ENCODE data around the gene KCNMA1. TPM values are rescaled to one million over a fixed set of nuclear protein-coding genes. Genes with fewer than 3 reads are reported as not detected.

Gene KCNMA1
- total RNA-seq, 1 experiment from 2014 or later: 20.7 TPM

DNA sequence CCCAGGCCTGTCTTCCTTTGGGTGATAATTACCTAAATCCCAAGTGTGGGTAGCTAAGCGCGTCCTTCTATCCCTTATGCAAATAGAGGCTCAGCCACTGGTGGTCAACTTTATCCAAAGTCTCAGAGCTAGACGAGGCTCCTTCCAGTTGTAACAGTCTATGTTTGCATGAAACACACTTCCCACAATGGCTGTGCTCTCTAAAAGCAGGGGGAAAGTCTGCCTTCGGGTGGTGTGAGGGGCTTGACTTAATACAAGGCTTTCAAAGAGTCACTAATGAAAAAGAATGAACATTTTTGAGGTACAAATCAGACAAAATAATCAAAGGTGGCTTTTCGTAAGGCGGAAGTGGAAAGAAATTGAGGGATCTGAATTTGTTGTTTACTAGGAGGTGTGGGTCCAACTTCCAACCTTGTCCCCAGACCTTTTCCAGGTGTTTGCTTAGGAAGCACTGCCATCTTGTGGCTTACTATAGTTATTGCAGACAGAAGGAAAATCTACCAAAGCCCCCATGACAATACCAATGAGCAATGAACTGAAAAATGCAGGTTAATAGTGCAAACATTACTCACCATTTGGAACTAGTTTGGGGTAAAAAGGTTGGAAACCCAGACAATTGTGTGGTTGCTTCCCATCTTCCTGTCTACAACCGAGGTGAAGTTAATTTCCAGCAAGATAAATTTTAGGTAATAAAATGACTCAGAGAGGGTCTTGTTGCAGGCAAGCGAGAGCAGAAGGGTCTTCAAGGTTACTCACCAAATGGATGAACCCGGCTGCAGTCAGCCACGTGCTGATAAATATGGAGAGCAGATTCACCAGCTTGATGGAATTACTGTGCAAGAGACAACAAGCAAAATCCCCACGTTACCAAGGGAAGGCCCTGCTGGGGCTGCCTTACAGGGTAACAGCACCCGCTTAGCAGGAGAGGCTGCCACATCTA, 525.7 kb downstream of the KCNMA1 start:
- H3K27me3 ChIP-seq (replicated peaks; ENCODE audit: control insufficient read depth, insufficient read depth, low read length): no peaks in the 10 kb centered on the region
- no peak overlapping the region for H3K4me3 ChIP-seq (ENCODE audit: low read depth, low read length)
- ChIA-PET POLR2A (no interaction called here), CTCF (interaction anchor here (0.5 kb wide), 1 partner anchor 809 kb away, joined by 8 read pairs; no protein-coding TSS in a partner anchor)
- no peaks in the 10 kb centered on the region for H3K36me3 Mint-ChIP-seq (ENCODE audit: insufficient read depth, unreplicated experiment)
- no peak overlapping the region for H3K27ac Mint-ChIP-seq (ENCODE audit: unreplicated experiment)
- no peaks in the 10 kb centered on the region for H3K27me3 Mint-ChIP-seq (ENCODE audit: insufficient read depth, unreplicated experiment)
- no peak overlapping the region for H3K4me3 Mint-ChIP-seq (ENCODE audit: unreplicated experiment)
- H3K9me3 ChIP-seq: no peaks in the 10 kb centered on the region
- no peaks in the 10 kb centered on the region for H3K9me3 Mint-ChIP-seq (ENCODE audit: unreplicated experiment)
- intact Hi-C loops (cut with micrococcal nuclease; ENCODE audit: unreplicated experiment): loop anchor here (1.0 to 5.0 kb wide), 5 partner anchors 29 to 560 kb away; no protein-coding TSS in a partner anchor
- peak in 1 of 2 experiments; percentile 66 for DNase-seq
- no TSS peak for BruUV-seq (replicated peaks)
- H3K4me1 ChIP-seq: peaks cover 6% of the 10 kb centered on the region
- H3K4me1 Mint-ChIP-seq (ENCODE audit: low read depth, unreplicated experiment): no peaks in the 10 kb centered on the region
- no peaks in the 10 kb centered on the region for H3K36me3 ChIP-seq (ENCODE audit: control insufficient read depth, insufficient read depth, low read length)
- TF ChIP-seq, protein P1, sequence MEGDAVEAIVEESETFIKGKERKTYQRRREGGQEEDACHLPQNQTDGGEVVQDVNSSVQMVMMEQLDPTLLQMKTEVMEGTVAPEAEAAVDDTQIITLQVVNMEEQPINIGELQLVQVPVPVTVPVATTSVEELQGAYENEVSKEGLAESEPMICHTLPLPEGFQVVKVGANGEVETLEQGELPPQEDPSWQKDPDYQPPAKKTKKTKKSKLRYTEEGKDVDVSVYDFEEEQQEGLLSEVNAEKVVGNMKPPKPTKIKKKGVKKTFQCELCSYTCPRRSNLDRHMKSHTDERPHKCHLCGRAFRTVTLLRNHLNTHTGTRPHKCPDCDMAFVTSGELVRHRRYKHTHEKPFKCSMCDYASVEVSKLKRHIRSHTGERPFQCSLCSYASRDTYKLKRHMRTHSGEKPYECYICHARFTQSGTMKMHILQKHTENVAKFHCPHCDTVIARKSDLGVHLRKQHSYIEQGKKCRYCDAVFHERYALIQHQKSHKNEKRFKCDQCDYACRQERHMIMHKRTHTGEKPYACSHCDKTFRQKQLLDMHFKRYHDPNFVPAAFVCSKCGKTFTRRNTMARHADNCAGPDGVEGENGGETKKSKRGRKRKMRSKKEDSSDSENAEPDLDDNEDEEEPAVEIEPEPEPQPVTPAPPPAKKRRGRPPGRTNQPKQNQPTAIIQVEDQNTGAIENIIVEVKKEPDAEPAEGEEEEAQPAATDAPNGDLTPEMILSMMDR (IDR thresholded peaks at IDR 0.05; ENCODE audit: insufficient read depth in 1 of 2, low read depth in 1 of 2, low read length in 1 of 2, severe bottlenecking in 1 of 2, unreplicated experiment in 1 of 2): peak; percentile 72 to 89

DNA sequence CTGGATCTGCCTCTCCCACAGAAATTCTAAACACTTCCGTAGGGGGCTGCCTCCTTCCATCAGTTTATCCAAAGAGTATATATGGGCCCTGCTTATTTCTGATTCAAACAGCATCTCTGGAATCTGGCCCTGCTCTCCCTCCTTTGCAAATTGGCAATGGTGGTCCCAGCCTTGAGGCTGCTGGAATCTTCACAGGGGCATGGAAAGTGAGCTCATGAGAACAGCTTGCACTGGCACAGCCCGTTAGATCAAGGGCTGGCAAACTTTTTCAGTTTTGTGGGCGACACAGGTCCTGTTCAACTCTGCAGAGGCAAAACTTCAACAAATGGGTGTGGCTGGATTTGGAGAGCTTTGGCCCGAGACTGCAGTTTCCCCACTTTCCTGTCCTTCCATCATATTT, 526.9 kb downstream of the KCNMA1 start:
- DNase-seq: no peak
- Histone ChIP-seq H3K4me1 (peaks cover 6% of the 10 kb centered on the region), H3K36me3 (ENCODE audit: control insufficient read depth, insufficient read depth, low read length) (no peaks in the 10 kb centered on the region), H3K9me3 (no peaks in the 10 kb centered on the region), H3K27me3 (replicated peaks; ENCODE audit: control insufficient read depth, insufficient read depth, low read length) (no peaks in the 10 kb centered on the region), H3K4me3 (ENCODE audit: low read depth, low read length) (no peak overlapping the region)
- Mint-ChIP-seq H3K4me3 (ENCODE audit: unreplicated experiment) (no peak overlapping the region), H3K27ac (ENCODE audit: unreplicated experiment) (no peak overlapping the region), H3K36me3 (ENCODE audit: insufficient read depth, unreplicated experiment) (peaks cover 5% of the 10 kb centered on the region), H3K9me3 (ENCODE audit: unreplicated experiment) (no peaks in the 10 kb centered on the region), H3K27me3 (ENCODE audit: insufficient read depth, unreplicated experiment) (no peaks in the 10 kb centered on the region), H3K4me1 (ENCODE audit: low read depth, unreplicated experiment) (no peaks in the 10 kb centered on the region)
- POLR2A ChIA-PET: no interaction called here
- TF ChIP-seq, protein P1 (IDR thresholded peaks at IDR 0.05; ENCODE audit: insufficient read depth in 1 of 2, low read depth in 1 of 2, low read length in 1 of 2, severe bottlenecking in 1 of 2, unreplicated experiment in 1 of 2): no peak
- intact Hi-C loops (cut with micrococcal nuclease; ENCODE audit: unreplicated experiment): loop anchor here (5.0 kb wide), 3 partner anchors 73 to 558 kb away; no protein-coding TSS in a partner anchor
- no TSS peak for BruUV-seq (replicated peaks)
- CTCF ChIA-PET: interaction anchor here (0.5 kb wide), 1 partner anchor 71 kb away, joined by 4 read pairs; no protein-coding TSS in a partner anchor

DNA sequence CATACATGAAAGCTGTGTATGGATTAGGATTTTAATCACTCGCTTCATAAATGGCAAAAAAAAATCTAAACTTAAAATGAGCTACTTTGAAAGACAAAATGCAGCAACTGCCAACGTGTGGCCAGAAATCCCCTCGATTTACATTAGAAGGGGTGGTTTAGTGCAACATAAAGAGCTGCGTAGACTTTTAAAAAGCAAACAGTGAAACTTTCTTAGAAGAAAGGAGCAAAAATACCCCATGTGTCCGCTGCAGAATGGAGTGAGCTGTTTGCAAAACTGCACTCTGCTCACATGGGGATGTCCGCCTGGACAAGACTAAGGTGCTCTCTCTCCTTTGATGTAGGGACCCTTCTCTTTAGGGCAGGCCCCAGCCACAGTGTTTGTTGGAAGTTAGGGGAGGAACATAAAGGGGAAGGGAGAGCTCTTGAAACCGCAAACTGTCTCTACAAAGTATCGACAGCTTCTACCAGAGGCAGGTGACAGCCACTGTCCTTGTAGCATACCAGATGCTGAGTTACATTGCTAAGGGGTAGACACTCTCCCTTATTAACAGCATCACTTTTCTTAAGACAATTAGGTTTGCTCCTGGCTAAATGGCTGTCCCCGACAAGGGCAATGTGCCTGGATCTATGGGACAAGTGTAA, 528.1 kb downstream of the KCNMA1 start:
- no peak overlapping the region for H3K4me3 Mint-ChIP-seq (ENCODE audit: unreplicated experiment)
- Histone ChIP-seq H3K4me1 (peaks cover 6% of the 10 kb centered on the region), H3K4me3 (ENCODE audit: low read depth, low read length) (no peak overlapping the region), H3K36me3 (ENCODE audit: control insufficient read depth, insufficient read depth, low read length) (no peaks in the 10 kb centered on the region), H3K9me3 (no peaks in the 10 kb centered on the region), H3K27me3 (replicated peaks; ENCODE audit: control insufficient read depth, insufficient read depth, low read length) (no peaks in the 10 kb centered on the region)
- no peaks in the 10 kb centered on the region for H3K9me3 Mint-ChIP-seq (ENCODE audit: unreplicated experiment)
- DNase-seq: no peak
- POLR2A ChIA-PET: no interaction called here
- H3K27ac Mint-ChIP-seq (ENCODE audit: unreplicated experiment): no peak overlapping the region
- no peaks in the 10 kb centered on the region for H3K27me3 Mint-ChIP-seq (ENCODE audit: insufficient read depth, unreplicated experiment)
- BruUV-seq (replicated peaks): no TSS peak
- no peaks in the 10 kb centered on the region for H3K4me1 Mint-ChIP-seq (ENCODE audit: low read depth, unreplicated experiment)
- CTCF ChIA-PET: interaction anchor here (0.6 kb wide), 1 partner anchor 562 kb away, joined by 5 read pairs; no protein-coding TSS in a partner anchor
- intact Hi-C loops (cut with micrococcal nuclease; ENCODE audit: unreplicated experiment): no loop called here
- peaks cover 6% of the 10 kb centered on the region for H3K36me3 Mint-ChIP-seq (ENCODE audit: insufficient read depth, unreplicated experiment)
- TF ChIP-seq, protein P1 (IDR thresholded peaks at IDR 0.05; ENCODE audit: insufficient read depth in 1 of 2, low read depth in 1 of 2, low read length in 1 of 2, severe bottlenecking in 1 of 2, unreplicated experiment in 1 of 2): no peak
